SK-N-MC (cell line): ENCODE data around the gene SLC25A28.

ENCODE experiments used
- EZH2 ChIP-seq: fragments of 200-600 bp; sonication (generic); IDR thresholded peaks from one replicate; pipeline ENCODE4 v1.6.1; 2017; ENCODE audit warnings: antibody characterized with exemption
- FOXP2 ChIP-seq: optimal IDR thresholded peaks from 2 replicates; pipeline ENCODE3; 2011; ENCODE audit warnings: mild to moderate bottlenecking, moderate library complexity; ENCODE audit not compliant: insufficient read depth; ENCODE audit errors: extremely low read length, control extremely low read depth
- POLR2AphosphoS5 ChIP-seq: IDR thresholded peaks from 2 replicates; pipeline ENCODE4 v1.6.1; 2012; ENCODE audit warnings: mild to moderate bottlenecking, low read depth, low read length, borderline replicate concordance

GRCh38 chr10:99569961-99570360 lies 50.3 kb downstream of the SLC25A28 start:
- TF ChIP-seq POLR2AphosphoS5 (no peak), EZH2 (no peak), FOXP2 (no peak)
